GM12801 (cell line): ENCODE data around the gene KRT34.
"Not testable (repeated sequence)": the region's sequence is repeated elsewhere in the genome, so short reads cannot be mapped to it uniquely, and the experiment has no call there.

ENCODE experiments used
- TF ChIP-seq, protein P1 (sequence below): IDR thresholded peaks from one replicate; pipeline ENCODE4 v1.5.1; 2011; ENCODE audit warnings: control low read depth; ENCODE audit not compliant: insufficient read length; ENCODE audit errors: extremely low read depth

KRT34 gene

DNA sequence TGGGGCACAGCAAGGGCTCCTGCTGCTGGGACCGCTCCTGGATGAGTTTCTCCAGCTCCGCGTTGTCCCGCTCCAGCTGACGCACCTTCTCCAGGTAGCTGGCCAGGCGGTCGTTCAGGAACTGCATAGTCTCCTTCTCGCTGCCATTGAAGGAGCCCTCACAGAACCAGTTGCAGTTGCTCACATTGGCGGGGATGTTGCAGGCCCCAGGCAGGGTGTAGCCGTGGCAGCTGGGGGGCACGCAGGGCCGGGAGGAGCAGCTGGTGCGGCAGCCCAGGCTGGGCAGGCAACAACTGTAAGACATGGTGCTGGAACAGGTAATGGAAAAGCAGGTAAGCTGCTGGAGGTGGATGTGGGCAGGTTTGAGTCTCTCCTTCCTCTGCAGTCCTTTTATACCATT lies at the start of gene KRT34:
TSS of gene KRT34 (minus strand) at position 364 of the 400 bp plus-strand sequence. CDS start at position 304, 60 bp downstream.
- TF ChIP-seq, protein P1, sequence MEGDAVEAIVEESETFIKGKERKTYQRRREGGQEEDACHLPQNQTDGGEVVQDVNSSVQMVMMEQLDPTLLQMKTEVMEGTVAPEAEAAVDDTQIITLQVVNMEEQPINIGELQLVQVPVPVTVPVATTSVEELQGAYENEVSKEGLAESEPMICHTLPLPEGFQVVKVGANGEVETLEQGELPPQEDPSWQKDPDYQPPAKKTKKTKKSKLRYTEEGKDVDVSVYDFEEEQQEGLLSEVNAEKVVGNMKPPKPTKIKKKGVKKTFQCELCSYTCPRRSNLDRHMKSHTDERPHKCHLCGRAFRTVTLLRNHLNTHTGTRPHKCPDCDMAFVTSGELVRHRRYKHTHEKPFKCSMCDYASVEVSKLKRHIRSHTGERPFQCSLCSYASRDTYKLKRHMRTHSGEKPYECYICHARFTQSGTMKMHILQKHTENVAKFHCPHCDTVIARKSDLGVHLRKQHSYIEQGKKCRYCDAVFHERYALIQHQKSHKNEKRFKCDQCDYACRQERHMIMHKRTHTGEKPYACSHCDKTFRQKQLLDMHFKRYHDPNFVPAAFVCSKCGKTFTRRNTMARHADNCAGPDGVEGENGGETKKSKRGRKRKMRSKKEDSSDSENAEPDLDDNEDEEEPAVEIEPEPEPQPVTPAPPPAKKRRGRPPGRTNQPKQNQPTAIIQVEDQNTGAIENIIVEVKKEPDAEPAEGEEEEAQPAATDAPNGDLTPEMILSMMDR, result not testable (repeated sequence)

DNA sequence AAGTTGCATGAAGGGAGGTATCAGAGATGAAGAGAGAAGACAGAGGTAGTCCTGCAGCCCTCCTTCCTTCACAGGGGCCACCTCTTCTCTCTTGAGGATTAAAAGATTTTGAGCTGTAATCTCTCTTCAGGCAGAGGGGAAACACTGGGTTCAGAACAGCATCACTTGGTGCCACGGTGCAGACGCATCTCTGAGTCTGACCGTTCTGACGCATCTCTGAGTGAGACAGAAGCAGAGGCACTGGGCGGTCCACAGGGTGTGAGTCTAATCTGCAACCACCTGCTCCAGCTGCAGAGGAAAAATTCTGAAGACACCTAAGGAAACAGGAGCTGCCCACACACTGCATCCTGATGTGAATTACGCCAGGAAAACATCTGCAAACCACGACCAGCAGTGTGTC lies 47.6 kb upstream of the KRT34 start:
- TF ChIP-seq, protein P1, result no peak

- TF ChIP-seq, protein P1, result no peak
These were observed 46.6 kb upstream of the KRT34 start for GRCh38 chr17:41428591-41429291.

DNA sequence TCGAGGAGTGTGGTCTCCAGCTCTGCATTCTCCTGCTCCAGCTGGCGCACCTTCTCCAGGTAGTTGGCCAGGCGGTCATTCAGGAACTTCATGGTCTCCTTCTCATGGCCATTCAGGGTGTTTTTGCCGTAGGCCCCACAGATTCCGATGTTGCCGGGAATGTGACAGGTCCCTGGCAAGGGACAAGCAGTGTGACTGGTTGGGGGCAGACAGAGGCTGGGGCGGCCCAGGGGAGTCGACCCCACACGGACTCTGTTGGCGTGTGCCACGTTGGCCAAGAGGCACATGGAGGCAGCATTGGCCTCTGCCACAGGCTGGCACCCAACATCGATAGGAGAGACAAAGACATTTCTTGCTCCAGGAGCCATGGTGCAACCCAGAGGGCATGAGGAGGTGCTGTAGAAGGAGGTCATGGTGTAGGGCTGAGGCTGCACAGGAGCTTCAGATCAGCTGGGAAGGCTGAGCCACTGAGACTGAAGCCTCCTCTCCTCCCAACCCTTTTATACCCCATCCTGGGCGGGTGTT lies 42.1 kb upstream of the KRT34 start, which contains the start of gene KRT37:
TSS of gene KRT37 (minus strand) at position 475 of the 525 bp plus-strand sequence. CDS start at position 413, 62 bp downstream.
- TF ChIP-seq, protein P1, result no peak

- TF ChIP-seq, protein P1, result no peak
These were observed 39.5 kb upstream of the KRT34 start for GRCh38 chr17:41421617-41422016.

- TF ChIP-seq, protein P1, result no peak
These were observed 39.0 kb upstream of the KRT34 start for GRCh38 chr17:41421116-41421515.

- TF ChIP-seq, protein P1, result no peak
These were observed 38.0 kb upstream of the KRT34 start for GRCh38 chr17:41420134-41420533.
